ENCODE results near the gene FTCDNL1. TPM values are rescaled to one million over a fixed set of nuclear protein-coding genes. Genes with fewer than 3 reads are reported as not detected.

Gene FTCDNL1
- total and polyA plus RNA-seq, 9 of the 15 experiments (the other 6 are each of a cell fraction or from before 2014, with no cell fraction given), result 0.13 to 0.58 (median 0.32) TPM

DNA sequence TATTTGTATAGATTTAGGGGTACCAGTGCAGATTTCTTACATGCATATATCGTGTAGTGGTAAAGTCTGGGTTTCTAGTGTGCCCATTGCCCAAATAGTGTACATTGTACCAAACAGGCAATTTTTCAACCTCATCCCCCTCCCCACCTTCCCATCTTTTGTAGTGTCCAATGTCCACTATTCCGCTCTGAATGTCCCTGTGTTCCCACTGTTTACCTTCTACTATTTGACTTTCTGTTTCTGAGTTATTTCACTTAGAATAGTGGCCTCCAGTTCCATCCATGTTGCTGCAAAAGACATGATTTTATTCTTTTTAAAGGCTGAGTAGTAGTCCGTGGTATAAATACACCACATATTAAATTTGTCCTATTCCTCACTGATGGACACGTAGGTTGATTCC is 132.9 kb downstream of the FTCDNL1 start (continued):
- no peak for TF ChIP-seq ZNF395 (CRISPR knock-in tag; IDR thresholded peaks at IDR 0.05)
- TF ChIP-seq PPARD (CRISPR knock-in tag; IDR thresholded peaks at IDR 0.05), result no peak
- TF ChIP-seq SNRNP70 (optimal IDR thresholded peaks at IDR 0.05; ENCODE audit: low read depth, low read length), result no peak
- no peak for TF ChIP-seq CTCF (IDR thresholded peaks at IDR 0.05 in 2 of 3, conservative IDR thresholded peaks at IDR 0.05 in 1 of 3; ENCODE audit: insufficient read depth in 2 of 3, low read depth in 1 of 3, low read length in 3 of 3)
- no peak for TF ChIP-seq ZEB2 (IDR thresholded peaks at IDR 0.05)

- H3K79me2 ChIP-seq (ENCODE audit: control insufficient read depth, insufficient read depth, low read length), result no peaks in the 10 kb centered on the region
- no peak overlapping the region for H3K9ac ChIP-seq (ENCODE audit: insufficient read depth in 1 of 2, low read depth in 2 of 2, low read length in 2 of 2)
- H3K36me3 ChIP-seq (ENCODE audit: control insufficient read depth, insufficient read depth, low read length), result no peaks in the 10 kb centered on the region
- POLR2A ChIA-PET, result no interaction called here
- H3K4me1 ChIP-seq (replicated peaks in 1 of 2; ENCODE audit: control insufficient read depth in 2 of 2, insufficient read depth in 2 of 2, low read length in 2 of 2), result no peaks in the 10 kb centered on the region
- ATAC-seq (no peak), FAIRE-seq (no peak), DNase-seq (ENCODE audit: extremely low read depth in 1 of 4, low spot score in 3 of 4) (no peak)
- H3K4me2 ChIP-seq (ENCODE audit: insufficient read depth, low read length), result no peak overlapping the region
- no peak overlapping the region for H3K27ac ChIP-seq (ENCODE audit: extremely low read depth, low read depth, low read length)
- H3K9me1 ChIP-seq (ENCODE audit: control insufficient read depth, insufficient read depth, low read length), result no peaks in the 10 kb centered on the region
- CTCF ChIA-PET (ENCODE audit: low intra/inter-chr PET ratio), result no interaction called here
- H2AFZ ChIP-seq (ENCODE audit: low read depth, low read length), result no peak overlapping the region
- no peaks in the 10 kb centered on the region for H3K27me3 ChIP-seq (ENCODE audit: control insufficient read depth in 2 of 2, insufficient read depth in 2 of 2, low read length in 2 of 2)
- intact Hi-C loops (cut with micrococcal nuclease), result no loop called here
- in situ Hi-C loops (cut with MboI), result no loop called here
- H3K4me3 ChIP-seq, result no peak overlapping the region
- H3K9me3 ChIP-seq (replicated peaks; ENCODE audit: control insufficient read depth, insufficient read depth, low read depth, low read length), result no peaks in the 10 kb centered on the region
- no TSS peak for BruUV-seq (replicated peaks)
- H4K20me1 ChIP-seq (replicated peaks; ENCODE audit: control insufficient read depth, insufficient read depth, low read length), result no peaks in the 10 kb centered on the region
- TF ChIP-seq, protein P1, sequence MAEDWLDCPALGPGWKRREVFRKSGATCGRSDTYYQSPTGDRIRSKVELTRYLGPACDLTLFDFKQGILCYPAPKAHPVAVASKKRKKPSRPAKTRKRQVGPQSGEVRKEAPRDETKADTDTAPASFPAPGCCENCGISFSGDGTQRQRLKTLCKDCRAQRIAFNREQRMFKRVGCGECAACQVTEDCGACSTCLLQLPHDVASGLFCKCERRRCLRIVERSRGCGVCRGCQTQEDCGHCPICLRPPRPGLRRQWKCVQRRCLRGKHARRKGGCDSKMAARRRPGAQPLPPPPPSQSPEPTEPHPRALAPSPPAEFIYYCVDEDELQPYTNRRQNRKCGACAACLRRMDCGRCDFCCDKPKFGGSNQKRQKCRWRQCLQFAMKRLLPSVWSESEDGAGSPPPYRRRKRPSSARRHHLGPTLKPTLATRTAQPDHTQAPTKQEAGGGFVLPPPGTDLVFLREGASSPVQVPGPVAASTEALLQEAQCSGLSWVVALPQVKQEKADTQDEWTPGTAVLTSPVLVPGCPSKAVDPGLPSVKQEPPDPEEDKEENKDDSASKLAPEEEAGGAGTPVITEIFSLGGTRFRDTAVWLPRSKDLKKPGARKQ (CRISPR knock-in tag; IDR thresholded peaks at IDR 0.05), result no peak
- TF ChIP-seq SMARCA4 (IDR thresholded peaks at IDR 0.05), result no peak
- no peak for TF ChIP-seq CHD1 (IDR thresholded peaks at IDR 0.05; ENCODE audit: low read length)
- no peak for TF ChIP-seq ZNF766 (CRISPR knock-in tag; conservative IDR thresholded peaks at IDR 0.05)
- no peak for TF ChIP-seq ZNF134 (CRISPR knock-in tag; conservative IDR thresholded peaks at IDR 0.05)
- TF ChIP-seq ZNF449 (CRISPR knock-in tag; IDR thresholded peaks at IDR 0.05), result no peak
- TF ChIP-seq MAFF (IDR thresholded peaks at IDR 0.05; ENCODE audit: low read length), result no peak
- TF ChIP-seq, protein P2, sequence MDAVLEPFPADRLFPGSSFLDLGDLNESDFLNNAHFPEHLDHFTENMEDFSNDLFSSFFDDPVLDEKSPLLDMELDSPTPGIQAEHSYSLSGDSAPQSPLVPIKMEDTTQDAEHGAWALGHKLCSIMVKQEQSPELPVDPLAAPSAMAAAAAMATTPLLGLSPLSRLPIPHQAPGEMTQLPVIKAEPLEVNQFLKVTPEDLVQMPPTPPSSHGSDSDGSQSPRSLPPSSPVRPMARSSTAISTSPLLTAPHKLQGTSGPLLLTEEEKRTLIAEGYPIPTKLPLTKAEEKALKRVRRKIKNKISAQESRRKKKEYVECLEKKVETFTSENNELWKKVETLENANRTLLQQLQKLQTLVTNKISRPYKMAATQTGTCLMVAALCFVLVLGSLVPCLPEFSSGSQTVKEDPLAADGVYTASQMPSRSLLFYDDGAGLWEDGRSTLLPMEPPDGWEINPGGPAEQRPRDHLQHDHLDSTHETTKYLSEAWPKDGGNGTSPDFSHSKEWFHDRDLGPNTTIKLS (IDR thresholded peaks at IDR 0.05; ENCODE audit: borderline replicate concordance, low read depth), result no peak
- TF ChIP-seq KLF10 (CRISPR knock-in tag; IDR thresholded peaks at IDR 0.05), result no peak
- no peak for TF ChIP-seq MCM2 (IDR thresholded peaks at IDR 0.05; ENCODE audit: low read depth)
- TF ChIP-seq NCOA6 (IDR thresholded peaks at IDR 0.05), result no peak
Measured at GRCh38 chr2:199717587-199717907, 133.4 kb downstream of the FTCDNL1 start.

Data from K562 (cell line).